Breast epithelium (tissue), 4 donors: ENCODE results near the gene ZNF331. TPM values are rescaled to one million over a fixed set of nuclear protein-coding genes. Genes with fewer than 3 reads are reported as not detected.
A peak's percentile ranks its signal among the peaks of the same experiment; 100 is the strongest.

Experiments
- DNase-seq, 2 donors: peaks; one replicate each; pipeline ENCODE4 v3.0.0-alpha.2; 2019; ENCODE audit warnings: low spot score in 2 of 2
- H3K27ac ChIP-seq, 2 donors: fragments of 200-600 bp; sonication (generic) in 1 of 2; one replicate each; pipeline ENCODE4 v1.5.1; 2016 to 2019; ENCODE audit warnings: mild to moderate bottlenecking in 1 of 2
- H3K27me3 ChIP-seq, 2 donors: fragments of 200-600 bp; sonication (generic) in 1 of 2; one replicate each; pipeline versions ENCODE4 v1.5.1 to v1.6.0; 2017 to 2019; ENCODE audit warnings: control low read depth in 1 of 2, mild to moderate bottlenecking in 1 of 2
- H3K36me3 ChIP-seq: fragments of 200-600 bp; one replicate; pipeline ENCODE4 v1.5.1; 2019
- H3K4me1 ChIP-seq, 2 donors: fragments of 200-600 bp; sonication (generic); one replicate each; pipeline ENCODE4 v1.5.1; 2016 to 2019; ENCODE audit warnings: control low read depth in 1 of 2
- H3K4me3 ChIP-seq, 3 donors: fragments of 200-600 bp; sonication (generic); 1 replicate in 2 of 3; 2 replicates in 1 of 3; pipeline ENCODE4 v1.5.1; 2016 to 2019; ENCODE audit warnings: mild to moderate bottlenecking in 3 of 3, moderate library complexity in 2 of 3
- H3K9me3 ChIP-seq, 2 donors: fragments of 200-600 bp; sonication (generic) in 1 of 2; one replicate each; pipeline ENCODE4 v1.5.1; 2016 to 2019; ENCODE audit warnings: control low read depth in 1 of 2
- POLR2A ChIP-seq: fragments of 450-650 bp; IDR thresholded peaks from one replicate; pipeline ENCODE4 v1.6.1; 2016; ENCODE audit warnings: antibody characterized with exemption, mild to moderate bottlenecking, moderate library complexity
- POLR2AphosphoS5 ChIP-seq, 3 donors: sonication (generic); formaldehyde crosslinking; IDR thresholded peaks; one replicate each; pipeline ENCODE4 v1.6.1; 2017; ENCODE audit warnings: antibody characterized with exemption in 3 of 3
- intact Hi-C: fragments of 100-400 bp; cut with DNase I; formaldehyde crosslinking; loops from one replicate; pipeline ENCODE4 v1.15.1; 2023; ENCODE audit warnings: low total_unique reads
- total RNA-seq, 3 donors: library from RNA; depleted of rRNA; stranded (reverse); fragments of >200 nt; gene quantifications; one replicate each; pipeline ENCODE4 v1.1.0, GENCODE V29; 2016
- TF ChIP-seq, protein P1 (sequence below), 3 donors: fragments of 450-650 bp; IDR thresholded peaks; one replicate each; pipeline ENCODE4 v1.5.1; 2016 to 2017; ENCODE audit warnings: antibody characterized with exemption in 3 of 3, mild to moderate bottlenecking in 3 of 3, moderate library complexity in 3 of 3

ZNF331 gene
- total RNA-seq, 3 donors from 2014 or later, result 19.5 to 84.4 (median 46.5) TPM

DNA sequence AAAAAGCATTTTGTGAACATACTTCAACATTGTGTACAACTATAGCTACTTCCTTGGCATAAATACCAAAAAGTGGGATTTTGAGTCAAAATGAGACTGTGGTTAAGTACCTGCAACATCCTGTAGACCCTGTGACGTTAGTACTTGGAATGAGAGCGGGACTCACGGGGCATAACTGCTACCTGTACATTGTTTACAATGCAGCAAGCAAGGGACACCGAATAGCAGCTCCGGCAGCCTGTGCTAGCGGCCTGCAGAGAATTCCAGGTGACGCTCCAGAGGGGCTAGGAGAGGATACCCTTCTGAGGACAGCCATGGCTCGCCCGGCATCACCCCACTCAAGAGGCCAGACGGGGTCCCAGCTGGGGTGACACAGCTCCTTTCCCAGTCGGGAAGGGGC lies 824 bp upstream of the ZNF331 start:
- Histone ChIP-seq H3K9me3 (no peaks in the 10 kb centered on the region), H3K4me1 (no peaks in the 10 kb centered on the region), H3K4me3 (peak overlapping the region; percentile 53 to 89 (median 57)), H3K36me3 (no peaks in the 10 kb centered on the region), H3K27me3 (no peaks in the 10 kb centered on the region), H3K27ac (peak overlapping the region; percentile 84 to 96)
- TF ChIP-seq POLR2A (no peak), POLR2AphosphoS5 (IDR thresholded peaks at IDR 0.05) (no peak)
- TF ChIP-seq, protein P1, sequence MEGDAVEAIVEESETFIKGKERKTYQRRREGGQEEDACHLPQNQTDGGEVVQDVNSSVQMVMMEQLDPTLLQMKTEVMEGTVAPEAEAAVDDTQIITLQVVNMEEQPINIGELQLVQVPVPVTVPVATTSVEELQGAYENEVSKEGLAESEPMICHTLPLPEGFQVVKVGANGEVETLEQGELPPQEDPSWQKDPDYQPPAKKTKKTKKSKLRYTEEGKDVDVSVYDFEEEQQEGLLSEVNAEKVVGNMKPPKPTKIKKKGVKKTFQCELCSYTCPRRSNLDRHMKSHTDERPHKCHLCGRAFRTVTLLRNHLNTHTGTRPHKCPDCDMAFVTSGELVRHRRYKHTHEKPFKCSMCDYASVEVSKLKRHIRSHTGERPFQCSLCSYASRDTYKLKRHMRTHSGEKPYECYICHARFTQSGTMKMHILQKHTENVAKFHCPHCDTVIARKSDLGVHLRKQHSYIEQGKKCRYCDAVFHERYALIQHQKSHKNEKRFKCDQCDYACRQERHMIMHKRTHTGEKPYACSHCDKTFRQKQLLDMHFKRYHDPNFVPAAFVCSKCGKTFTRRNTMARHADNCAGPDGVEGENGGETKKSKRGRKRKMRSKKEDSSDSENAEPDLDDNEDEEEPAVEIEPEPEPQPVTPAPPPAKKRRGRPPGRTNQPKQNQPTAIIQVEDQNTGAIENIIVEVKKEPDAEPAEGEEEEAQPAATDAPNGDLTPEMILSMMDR (IDR thresholded peaks at IDR 0.05), result no peak
- DNase-seq, result no peak
- intact Hi-C loops, result no loop called here

DNA sequence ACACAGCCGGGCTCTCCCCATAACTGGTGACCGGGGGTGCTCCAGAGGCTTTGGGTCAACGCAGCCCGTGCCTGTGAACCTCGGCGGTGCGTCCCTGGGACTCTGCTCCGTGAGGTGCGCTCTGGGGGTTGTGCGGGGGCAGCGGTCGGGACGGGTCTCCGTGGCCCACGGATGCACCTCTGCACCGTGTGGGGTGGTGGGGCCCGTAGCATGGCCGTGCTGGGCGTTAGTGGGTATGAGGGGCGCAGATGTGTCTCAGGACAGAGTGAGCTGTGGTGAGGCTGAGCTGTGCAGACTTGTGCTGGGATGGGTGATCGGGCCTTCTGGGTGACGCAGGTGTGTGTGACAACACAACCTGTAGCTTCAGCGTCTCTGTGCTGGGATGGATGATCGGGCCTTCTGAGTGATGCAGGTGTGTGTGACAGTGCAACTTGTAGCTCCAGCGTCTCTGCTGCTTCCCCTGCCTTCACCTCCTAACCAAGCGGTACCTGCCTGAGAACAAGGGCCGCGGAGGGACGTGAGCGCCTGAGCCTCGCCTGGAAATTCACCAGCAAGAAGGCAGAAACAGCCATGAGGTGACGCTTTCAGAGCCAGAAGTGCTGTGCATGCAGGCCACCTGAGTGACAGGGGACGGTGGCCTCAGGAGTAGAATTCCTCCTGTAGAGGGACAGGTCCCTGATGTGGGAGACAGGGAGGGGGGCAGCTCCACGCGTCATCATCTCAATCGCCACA lies 599 bp downstream of the ZNF331 start:
- H3K4me1 ChIP-seq, result no peaks in the 10 kb centered on the region
- no peak for DNase-seq
- no peaks in the 10 kb centered on the region for H3K27me3 ChIP-seq
- intact Hi-C loops, result no loop called here
- H3K9me3 ChIP-seq, result no peaks in the 10 kb centered on the region
- TF ChIP-seq, protein P1 (IDR thresholded peaks at IDR 0.05), result no peak
- TF ChIP-seq POLR2A, result no peak
- TF ChIP-seq POLR2AphosphoS5 (IDR thresholded peaks at IDR 0.05), result no peak
- peak overlapping the region; percentile 53 to 89 (median 57) for H3K4me3 ChIP-seq
- H3K36me3 ChIP-seq, result no peaks in the 10 kb centered on the region
- H3K27ac ChIP-seq, result peak overlapping the region; percentile 84 to 96

DNA sequence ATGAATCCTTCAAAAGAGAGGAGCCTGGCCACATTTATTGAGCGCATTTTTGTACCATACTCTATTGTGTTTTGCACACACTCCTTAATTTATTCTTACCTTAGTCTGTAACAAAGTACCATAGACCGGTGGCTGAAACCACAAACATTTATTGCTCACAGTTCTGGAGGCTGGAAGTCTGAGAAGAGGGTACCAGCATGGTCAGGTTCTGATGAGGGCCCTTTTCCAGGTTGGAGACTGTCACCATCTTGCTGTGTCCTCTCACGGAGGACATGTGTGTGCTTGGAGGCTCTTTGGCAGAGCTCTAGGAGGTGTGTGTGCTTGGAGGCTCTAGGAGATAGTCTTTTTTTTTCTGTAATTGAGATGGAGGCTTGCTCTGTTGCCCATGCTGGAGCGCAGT lies 2.1 kb downstream of the ZNF331 start:
- H3K4me1 ChIP-seq, result no peaks in the 10 kb centered on the region
- H3K9me3 ChIP-seq, result no peaks in the 10 kb centered on the region
- no peaks in the 10 kb centered on the region for H3K27me3 ChIP-seq
- no peak overlapping the region for H3K27ac ChIP-seq
- H3K4me3 ChIP-seq, result no peak overlapping the region
- H3K36me3 ChIP-seq, result no peaks in the 10 kb centered on the region
- intact Hi-C loops, result loop anchor here (5.0 kb wide), 1 partner anchor 1933 kb away; no protein-coding TSS in a partner anchor
- DNase-seq, result no peak
- no peak for TF ChIP-seq POLR2A
- TF ChIP-seq, protein P1 (IDR thresholded peaks at IDR 0.05), result no peak
- no peak for TF ChIP-seq POLR2AphosphoS5 (IDR thresholded peaks at IDR 0.05)

DNA sequence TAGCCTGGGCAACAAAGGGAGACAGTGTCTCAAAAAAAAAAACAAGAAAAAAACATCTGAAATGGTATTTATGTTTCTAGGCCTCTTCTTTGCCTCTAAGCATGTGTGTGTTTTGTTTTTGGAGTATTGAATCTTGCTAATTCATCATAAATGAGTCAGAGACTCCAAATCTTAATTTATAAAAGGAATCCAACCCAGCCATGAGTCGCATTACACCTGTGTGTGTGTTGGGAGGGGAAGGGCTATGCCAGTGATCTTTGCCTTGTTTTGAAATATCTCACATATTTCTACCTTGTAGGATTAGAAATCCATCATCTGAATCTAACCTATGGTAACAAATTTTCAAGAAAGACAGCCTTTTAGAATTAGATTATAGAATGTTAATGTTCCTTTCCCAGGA lies 4.0 kb downstream of the ZNF331 start:
- no peak overlapping the region for H3K27ac ChIP-seq
- DNase-seq, result no peak
- no peaks in the 10 kb centered on the region for H3K4me1 ChIP-seq
- intact Hi-C loops, result loop anchor here (5.0 kb wide), 1 partner anchor 1935 kb away; no protein-coding TSS in a partner anchor
- no peak for TF ChIP-seq POLR2AphosphoS5 (IDR thresholded peaks at IDR 0.05)
- TF ChIP-seq, protein P1 (IDR thresholded peaks at IDR 0.05), result no peak
- no peak for TF ChIP-seq POLR2A
- H3K27me3 ChIP-seq, result no peaks in the 10 kb centered on the region
- H3K4me3 ChIP-seq, result no peak overlapping the region
- H3K36me3 ChIP-seq, result no peaks in the 10 kb centered on the region
- H3K9me3 ChIP-seq, result no peaks in the 10 kb centered on the region

DNA sequence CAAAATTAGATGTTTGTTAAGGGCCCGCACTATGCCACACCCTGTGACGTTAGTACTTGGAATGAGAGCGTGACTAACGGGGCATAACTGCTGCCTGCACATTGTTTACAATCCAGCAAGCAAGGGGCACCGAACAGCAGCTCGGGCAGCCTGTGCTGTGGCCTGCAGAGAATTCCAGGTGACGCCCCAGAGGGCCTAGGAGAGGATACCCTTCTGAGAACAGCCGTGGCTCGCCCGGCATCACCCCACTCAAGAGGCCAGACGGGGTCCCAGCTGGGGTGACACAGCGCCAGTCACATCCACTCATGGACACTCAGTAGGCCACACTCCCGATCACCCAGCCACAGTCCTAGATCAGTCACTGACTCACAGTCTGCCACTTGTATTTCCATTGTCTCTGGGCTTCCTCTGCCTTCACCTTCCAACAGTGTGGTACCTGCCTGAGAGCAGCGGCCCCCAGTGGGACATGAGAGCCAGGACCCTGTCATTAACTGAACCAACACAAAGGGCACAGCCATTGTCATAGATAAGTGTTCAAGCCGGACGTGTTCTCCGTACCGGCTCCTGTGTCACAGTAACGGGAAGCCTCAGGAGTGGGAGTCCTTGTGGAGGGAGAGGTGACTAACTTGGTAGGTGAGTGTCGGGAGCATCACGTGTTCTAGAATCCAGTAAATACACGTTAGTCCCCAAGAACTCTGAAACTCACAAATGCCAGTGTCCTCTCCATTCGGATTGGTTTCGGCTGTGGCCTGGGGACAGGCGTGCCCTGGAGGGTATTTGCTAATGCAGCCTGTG lies 7.5 kb downstream of the ZNF331 start:
- Histone ChIP-seq H3K27ac (no peak overlapping the region), H3K4me1 (no peaks in the 10 kb centered on the region), H3K4me3 (no peak overlapping the region), H3K36me3 (no peaks in the 10 kb centered on the region), H3K9me3 (no peaks in the 10 kb centered on the region), H3K27me3 (no peaks in the 10 kb centered on the region)
- intact Hi-C loops, result no loop called here
- no peak for DNase-seq
- TF ChIP-seq POLR2AphosphoS5 (IDR thresholded peaks at IDR 0.05), result no peak
- no peak for TF ChIP-seq POLR2A
